GM21737 (cell line): ENCODE measurements around the gene UGCG.
"Not testable (repeated sequence)": the region's sequence is repeated elsewhere in the genome, so short reads cannot be mapped to it uniquely, and the experiment has no call there.

ENCODE experiments used
- ATAC-seq: cut with Tn5 transposase; IDR thresholded peaks from one replicate; pipeline ENCODE4 v1.9.1; 2021; ENCODE audit warnings: mild to moderate bottlenecking, moderate library complexity; ENCODE audit not compliant: unreplicated experiment

Gene UGCG

DNA sequence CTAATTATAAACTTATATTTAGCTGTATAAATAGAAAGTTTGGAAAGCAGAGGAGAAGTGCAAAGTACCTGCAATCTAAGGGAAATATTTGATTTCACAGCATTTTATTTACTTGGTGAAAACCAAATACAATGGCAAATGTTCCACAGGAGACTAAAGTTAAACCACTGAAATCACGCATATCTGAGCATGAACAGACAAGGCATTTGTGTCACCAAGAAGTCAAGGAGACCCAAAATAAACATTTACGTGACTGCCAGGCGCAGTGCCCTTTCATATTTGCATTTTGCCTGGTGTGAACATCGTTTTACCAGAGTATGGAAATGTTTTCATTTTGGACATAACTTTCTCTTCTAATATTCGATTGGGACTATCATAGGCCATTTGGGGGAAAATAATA lies 20.6 kb downstream of the UGCG start:
- no peak for ATAC-seq

DNA sequence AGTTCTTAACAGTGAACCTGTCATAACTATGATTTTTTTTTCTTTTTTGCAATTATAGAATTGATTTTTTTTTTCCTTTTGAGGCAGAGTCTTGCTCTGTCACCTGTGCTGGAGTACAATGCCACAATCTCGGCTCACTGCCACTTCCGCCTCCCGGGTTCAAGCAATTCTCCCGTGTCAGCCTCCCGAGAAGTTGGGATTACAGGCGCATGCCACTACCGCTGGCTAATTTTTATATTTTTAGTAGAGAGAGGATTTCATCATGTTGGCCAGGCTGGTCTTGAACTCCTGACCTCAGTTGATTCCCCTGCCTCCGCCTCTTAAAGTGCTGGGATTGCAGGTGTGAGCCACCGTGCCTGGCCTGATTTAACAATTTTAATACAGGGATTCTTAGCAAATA lies 21.4 kb downstream of the UGCG start:
- ATAC-seq = no peak

DNA sequence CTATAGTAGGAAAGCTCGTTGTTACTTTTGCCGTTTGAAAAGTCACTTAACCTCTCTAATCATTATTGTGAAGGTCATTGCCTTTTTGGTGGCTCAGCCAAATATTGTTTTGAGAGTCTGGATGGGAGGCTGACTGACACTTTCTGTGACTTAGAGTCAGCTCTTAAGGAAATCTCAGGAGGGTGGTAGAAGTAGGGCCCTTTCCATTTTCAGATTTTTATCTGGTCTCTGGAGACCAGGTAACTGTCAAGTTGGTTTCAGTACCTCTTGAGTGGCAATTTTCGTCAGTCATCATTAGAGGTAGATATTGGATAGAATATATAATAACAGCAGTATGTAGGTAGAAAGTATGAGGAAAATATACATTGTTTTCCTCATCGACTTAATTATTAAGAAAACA lies 23.3 kb downstream of the UGCG start:
- no peak for ATAC-seq

DNA sequence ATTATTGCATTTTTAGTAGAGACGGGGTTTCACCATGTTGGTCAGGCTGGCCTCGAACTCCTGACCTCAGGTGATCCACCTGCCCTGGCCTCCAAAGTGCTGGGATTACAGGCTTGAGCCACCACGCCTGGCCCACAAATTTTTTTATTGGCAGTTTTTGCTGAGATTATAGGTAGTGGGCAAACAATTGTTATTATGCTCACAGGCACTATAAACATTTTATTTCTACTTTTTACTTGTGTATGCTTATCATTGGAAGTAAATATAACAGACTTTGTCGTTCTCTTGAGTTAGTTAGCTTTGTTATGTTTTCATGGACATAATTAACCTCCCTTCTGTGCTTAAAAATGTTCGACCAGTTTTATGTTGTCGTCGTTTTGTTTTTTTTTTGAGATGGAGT lies 23.9 kb downstream of the UGCG start:
- ATAC-seq = no peak

DNA sequence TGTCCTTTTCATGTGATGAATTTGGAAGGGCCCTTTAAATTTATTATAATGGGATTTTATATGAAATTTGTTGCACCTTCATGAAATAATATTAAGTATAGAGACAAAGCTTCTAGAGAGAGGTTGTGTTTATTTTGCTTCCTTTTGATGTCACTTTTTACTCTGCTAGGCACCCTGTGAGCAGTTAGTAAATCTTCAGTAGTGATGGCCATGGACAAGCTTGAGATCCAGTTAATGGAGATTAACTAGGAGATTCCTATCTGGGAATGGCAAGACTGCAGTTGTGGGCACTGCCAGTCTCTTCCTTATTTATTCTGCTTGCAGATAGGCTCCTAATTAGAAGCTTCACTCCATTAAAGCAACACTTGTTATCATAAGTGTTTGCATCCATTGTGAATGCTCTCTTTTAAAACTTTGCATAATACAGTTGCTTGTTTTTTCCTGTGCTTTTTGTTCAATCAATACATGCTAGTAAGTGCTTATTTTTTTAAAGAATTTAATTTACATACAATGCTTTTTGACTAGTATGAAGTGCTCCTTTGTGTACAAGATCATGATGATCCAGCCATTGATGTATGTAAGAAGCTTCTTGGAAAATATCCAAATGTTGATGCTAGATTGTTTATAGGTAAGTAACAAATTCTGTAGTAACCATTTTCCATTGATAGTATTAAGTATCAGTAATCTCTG lies 25.9 kb downstream of the UGCG start:
- ATAC-seq = no peak

DNA sequence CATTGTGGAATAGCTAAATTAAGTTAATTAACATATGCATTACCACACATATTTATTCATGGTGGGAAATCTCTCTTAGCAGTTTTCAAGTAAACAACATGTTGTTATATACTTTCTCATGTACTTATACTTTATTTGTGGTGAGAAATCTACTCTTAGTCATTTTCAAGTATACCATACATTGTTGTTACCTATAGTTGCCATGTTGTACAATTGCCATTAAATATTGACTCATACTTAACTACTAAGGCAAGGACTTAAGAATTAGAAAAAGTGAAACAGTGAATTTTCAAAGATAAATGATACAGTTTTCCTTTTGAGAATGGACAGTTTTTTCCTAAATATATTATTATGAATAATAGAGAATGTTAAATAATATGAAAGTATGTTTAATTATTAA lies 27.7 kb downstream of the UGCG start:
- no peak for ATAC-seq

DNA sequence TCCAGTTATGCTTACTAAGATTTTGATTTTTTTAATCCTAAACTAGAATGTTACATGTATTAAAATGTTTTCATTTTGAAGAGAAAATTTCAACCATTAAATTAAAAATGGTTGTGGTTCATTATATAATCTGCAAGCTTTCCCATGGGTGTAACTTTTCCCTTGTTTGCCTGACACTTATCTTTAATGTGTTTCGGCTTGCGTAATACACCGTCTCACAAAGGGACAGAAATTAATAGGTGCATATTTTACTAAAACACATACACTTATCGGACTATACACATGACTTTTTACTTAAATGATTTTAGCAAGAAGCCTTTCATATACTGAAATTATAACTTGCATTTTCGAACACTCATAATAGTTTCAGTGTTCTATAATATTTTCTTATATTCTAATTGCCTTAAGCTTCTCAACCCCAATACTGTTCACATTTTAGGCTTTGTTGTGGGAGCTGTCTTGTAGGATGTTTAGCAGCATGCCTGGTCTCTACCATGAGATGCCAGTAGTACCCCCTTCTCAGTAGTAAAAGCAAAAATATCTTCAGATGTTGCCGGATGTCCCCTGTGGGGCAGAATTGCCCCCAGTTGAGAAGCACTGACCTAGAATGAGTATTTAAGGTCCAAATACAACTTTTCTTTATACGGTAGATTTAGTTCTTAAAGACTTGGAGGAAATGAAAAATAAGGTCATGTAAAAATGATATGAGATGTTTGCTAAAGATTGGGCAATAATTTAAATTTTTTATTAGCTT lies 28.6 kb downstream of the UGCG start:
- ATAC-seq = no peak

DNA sequence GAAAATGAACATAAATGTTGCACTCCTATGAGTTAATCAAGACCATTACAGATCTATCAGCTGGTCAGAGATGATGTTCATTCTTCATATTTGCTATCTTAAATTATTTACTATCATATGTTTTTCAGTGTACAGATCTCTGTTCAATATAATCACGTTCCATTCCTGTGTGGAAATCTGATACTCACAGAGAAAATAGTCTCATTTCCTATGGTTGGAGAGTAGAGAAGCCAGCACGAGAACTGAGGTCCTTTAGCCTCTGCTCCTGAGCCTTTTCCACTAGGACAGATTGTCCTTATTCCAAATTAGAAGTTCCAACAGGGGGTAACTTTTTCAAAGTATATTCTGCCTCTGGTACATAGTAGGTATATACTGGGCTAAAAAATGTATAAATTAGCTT lies 29.2 kb downstream of the UGCG start:
- ATAC-seq = no peak

DNA sequence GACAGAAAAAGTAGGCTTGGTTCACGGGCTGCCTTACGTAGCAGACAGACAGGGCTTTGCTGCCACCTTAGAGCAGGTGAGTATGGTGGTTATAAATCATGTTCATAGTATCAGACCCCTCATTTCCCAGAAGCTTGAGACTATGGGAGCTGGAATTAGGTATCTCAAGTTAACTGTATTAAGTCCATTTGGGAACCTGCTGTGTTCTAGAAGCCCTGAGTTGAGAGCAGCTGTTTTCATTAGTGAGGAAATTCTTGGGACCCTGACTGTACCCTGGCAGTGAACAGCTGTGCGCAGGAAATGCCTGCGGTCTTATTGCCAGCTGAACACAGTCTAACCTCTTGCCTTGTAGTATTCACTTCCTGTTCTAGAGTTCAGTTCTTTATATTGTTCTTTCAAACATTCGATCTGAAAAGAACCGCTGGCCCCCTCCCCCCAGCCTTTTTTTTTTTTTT lies 29.8 kb downstream of the UGCG start:
- peak; percentile 92 for ATAC-seq

DNA sequence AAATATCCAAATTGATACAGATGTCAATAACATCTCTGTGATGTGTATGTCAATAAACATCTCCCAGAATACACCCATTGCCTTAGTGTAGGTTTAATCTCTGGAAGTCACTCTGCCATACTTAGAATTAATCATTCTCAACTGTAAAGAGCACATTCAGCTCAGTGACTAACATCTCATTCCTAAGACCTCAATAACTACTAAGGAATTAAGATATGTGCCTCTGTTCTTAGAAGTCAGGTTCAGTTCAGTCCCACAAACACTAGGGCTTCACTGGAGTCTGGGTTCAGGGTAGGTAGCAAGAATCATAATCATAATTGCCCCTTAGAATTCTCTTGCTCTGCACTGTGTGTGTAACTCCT lies 31.7 kb downstream of the UGCG start:
- no peak for ATAC-seq

DNA sequence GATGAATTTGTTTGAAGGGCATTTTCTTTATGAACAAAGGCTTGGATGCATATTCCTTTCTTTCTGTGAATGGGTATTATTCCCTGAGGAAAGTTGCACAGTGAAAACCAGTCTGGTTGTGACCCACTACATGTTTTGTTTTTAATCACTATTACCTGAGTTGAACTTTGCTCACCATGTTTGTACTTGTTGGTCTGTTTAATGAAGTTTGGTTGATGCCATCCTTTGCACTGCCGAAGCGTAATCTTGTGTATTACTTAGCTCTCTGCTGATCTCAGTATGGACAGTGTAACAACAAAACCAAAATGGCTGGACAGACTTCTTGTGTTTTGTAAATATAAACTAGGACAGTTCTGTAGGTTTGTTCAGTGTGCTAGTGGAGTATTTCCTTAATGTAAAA lies 38.1 kb downstream of the UGCG start:
- no peak for ATAC-seq

DNA sequence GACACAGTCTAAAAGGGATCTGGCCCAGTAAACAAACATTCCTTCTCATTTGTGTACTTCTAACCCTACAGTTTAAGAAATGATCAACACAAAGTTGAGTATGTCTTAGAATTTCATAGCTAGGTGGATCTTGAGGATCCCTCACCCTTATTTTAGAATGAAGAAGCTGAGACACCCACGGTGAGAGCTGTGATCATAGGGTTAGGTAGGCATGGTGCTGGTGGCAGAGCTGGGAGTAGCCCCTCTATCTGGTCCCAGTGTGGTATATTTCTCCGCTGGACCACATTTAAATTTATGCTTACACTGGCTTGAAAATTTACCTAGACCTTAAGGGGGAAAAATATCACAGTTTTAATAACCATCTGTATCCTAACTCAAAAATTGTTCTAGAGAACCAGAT lies 39.8 kb downstream of the UGCG start:
- no peak for ATAC-seq

DNA sequence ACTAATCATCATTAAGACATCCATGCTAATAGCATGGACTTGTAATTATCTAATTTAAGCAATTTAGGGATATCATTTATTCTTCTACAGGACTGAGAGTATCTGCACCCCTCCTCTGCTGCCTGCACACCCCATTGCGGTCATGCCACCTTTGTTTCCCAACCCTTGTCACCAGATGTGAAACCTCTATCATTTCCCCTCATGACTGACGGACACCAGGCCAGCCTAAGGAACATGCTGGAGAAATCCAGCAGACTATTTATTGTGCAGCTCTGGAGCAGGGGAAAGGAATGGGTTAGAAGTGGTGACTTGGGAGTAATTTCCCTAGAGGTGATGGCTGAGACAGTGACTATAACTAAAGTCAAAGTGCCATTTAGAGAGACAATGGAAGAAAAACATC lies 40.7 kb downstream of the UGCG start:
- no peak for ATAC-seq

DNA sequence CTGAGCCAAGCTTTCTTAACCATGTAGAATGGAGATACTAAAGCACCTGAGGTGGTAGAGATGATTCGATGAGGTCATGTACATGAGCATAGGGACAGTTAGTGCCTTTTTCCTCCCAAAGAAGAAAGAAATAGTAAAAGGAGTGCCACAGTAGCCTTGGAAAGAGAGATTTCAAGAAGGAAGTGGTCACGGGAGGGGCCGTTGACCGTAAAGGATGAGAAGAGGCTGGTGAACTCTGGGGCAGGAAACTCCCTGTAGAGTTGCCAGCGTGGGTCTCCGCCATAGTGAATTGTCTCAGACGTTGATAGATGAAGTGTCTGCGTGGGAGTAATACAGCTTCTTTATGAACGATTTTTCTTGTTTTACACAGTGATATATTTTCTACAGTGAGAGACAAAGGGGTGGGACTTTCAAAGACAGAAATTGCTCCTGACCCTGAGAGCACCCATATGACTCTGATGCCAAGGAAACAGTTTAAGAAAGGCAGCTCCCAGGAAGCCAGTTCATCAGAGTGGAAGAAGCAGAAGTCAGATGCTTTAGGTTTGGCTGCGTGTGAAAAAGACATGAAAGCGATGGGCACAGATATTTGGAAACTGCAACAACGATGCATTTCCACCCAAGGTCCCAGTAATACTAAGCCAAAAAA lies 41.3 kb downstream of the UGCG start:
- ATAC-seq = peak; percentile 68

DNA sequence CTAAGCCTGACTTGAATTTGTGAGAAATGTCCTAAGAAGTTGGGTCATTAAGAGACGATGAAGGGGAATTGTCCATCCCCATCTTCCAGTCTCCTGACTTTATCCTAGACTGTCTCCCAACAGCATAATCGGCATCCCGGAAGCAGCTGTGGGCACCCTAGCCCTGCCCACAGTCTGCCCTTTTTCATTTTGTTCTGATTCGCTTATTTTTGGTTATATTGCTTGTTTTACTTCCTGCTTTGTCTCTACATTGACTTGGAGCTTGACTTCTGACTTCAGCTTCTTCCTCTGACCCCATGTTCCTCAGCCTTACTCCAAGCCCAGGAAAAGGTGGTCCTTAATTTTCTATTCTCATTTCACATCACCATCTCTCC lies 41.8 kb downstream of the UGCG start:
- no peak for ATAC-seq

DNA sequence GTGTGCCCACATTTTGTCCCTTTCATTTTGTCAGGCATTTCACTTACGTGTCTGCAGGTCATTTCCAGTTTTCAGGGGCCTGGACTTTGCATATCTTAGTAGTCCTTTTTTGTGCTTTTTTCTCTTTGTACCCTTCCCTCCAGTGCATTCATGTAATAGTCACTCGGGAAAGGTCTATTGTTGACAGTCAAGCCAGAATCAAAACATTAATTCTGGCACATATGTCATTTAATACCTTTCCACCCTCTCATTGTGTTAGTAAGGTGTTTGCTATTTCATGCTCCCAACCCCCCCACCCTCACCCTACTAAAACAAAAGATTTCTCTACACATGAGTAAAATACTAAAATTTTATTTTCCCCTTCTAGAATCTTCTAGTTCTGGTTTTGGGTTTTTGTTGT lies 42.7 kb downstream of the UGCG start:
- no peak for ATAC-seq

DNA sequence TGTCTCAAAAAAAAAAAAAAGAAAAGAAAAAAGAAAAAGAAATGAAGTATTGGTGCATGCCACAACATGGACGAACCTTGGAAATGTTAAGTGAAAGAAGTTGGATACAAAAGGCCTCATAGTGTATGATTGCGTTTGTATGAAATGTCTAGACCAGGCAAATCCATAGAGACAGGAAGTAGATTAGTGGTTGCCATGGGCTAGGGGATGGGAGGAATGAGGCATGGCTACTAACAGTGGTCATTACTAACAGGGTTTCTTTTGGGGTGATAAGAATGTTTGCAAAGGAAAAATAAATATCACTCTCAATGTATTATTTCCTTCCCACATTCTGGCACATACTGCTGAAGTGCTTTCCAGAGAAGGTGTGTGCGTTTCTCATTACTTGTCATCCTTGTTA lies 44.1 kb downstream of the UGCG start:
- no peak for ATAC-seq

DNA sequence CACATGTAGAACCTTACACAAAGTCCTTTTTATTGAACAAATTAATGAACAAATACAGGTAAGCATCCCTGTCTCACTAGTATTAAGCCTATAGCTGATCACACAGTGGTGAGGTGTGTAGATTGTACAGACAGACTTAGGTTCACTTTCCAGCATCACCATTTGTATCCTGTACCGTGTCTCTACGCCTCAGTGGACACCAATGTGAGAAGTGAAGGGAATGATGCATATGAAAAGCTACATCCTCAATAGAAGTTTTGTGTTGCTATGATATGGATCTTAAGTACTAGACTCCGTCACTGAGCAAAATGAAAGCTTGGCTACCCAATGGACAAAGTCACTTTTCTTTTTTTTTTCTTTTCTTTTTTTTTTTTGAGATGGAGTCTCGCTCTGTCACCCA lies 46.6 kb downstream of the UGCG start:
- no peak for ATAC-seq

DNA sequence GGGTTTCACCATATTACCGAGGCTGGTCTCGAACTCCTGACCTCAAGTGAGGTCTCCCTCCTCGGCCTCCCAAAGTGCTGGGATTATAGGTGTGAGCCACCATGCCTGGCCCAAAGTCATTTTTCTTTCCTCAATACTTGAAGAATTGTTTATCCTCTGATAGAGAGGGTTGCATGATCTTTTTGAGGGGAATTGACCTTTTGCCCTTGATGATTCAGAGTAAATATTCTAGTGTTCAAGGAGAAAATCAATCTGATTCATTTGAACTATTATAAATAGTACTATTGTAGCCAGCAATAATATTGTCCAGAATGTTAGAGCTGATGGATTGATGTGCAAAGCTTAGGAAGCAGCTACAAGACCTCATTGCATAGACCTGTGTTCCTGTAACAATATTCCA lies 47.1 kb downstream of the UGCG start:
- no peak for ATAC-seq

DNA sequence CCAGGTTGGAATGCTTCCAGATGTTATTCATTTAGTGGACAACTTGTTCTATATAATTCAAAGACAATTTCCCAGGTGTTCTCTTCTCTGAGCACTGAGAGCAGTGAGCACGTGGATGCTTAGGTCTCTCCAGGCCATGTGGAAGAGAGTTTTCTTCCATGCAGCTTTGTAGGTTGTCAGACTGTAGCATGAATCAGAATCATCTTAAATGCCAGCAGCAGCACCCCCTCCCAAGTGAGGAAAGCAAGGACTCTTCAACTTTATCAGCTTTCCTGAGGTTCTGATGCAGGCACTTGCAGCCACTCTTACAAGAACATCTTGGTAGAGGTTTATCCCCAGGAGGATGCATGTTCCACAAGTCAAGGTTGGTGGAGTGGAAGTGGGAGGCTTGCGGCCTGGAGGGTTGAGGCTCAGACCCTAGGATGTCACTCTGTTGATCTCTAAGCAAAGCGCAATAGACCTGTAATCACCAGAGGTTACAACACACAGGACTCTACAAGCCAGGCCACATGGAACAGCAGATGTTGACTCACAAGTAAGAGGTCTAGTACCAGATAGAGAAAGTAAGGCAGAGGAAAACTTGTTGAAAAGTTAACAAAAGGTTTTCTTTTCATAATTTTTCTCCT lies 47.7 kb downstream of the UGCG start:
- no peak for ATAC-seq

DNA sequence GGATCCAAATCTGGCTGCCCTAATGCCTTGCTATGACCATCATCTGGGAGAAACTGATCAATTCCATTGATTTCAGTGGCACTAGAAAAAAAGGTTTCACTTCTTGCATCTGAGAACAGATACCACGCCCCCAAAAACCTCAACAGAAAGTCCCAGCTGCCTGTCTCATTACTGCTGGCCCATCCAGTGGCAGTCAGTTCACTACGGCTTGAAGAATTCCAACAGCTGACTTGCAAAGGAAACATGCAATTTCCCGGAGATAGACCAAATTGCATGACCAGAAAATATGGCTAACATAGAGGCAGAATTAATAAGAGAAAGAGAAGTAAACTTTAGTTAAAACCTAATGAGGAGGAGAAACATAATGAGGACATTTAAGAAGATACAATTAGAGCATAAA lies 48.6 kb downstream of the UGCG start:
- peak; percentile 71 for ATAC-seq

DNA sequence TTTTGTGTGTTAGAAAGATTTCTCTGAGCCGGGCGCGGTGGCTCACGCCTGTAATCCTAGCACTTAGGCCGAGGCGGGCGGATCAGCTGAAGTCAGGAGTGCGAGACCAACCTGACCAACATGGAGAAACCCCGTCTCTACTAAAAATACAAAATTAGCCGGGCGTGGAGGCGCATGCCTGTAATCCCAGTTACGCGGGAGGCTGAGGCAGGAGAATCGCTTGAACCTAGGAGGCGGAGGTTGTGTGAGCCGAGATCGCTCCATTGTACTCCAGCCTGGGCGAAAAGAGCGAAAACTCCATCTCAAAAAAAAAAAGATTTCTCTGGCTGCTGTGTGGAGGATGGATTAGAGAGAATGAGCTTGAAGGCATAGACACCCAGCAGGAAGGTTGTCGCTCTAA lies 51.5 kb downstream of the UGCG start:
- ATAC-seq = not testable (repeated sequence)
